Measurements from ENCODE around the gene MYO9A. TPM values are rescaled to one million over a fixed set of nuclear protein-coding genes. Genes with fewer than 3 reads are reported as not detected.

The MYO9A gene
- polyA plus RNA-seq, 4 donors = 26.7 to 38.0 (median 33.3) TPM

DNA sequence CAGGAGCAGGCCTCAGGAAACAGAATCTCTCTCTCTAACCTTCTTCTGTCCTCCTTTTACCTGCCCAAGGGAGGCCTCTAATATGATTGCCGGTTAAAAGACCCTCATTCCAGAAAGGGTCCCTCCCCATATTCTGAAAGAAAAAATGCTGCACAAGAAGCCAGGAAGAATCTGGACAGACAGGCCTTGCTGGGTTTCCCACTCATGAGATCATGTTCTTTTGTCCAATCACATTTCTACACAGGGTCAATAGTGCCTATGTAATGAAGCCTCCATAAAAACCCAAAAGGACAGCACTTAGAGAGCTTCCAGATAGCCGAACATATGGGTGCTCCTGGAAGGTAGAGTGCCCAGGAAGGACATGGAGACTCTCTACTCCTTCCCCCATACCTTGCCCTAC, 146.0 kb downstream of the MYO9A start:
- DNase-seq (ENCODE audit: low read depth in 4 of 4, low spot score in 2 of 4) = no peak

DNA sequence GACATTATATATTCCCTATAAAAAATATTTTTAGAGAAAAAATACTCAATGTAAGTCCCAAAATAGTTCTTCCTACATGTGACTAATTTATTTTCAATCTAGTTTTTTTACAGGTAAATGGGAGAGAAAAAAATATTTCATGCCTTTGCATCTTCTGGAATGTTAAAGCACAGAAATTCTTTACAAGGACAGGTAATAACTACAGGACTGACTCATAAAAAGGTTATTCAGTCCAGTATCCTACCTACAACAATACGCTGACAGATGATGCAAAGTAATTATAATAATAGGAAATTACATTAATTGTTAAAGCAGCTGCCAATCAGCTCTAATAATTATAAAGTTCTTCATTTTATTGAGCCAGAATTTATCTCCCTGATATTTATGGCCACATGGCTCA, 147.5 kb downstream of the MYO9A start:
- DNase-seq (ENCODE audit: low read depth in 4 of 4, low spot score in 2 of 4) = no peak

DNA sequence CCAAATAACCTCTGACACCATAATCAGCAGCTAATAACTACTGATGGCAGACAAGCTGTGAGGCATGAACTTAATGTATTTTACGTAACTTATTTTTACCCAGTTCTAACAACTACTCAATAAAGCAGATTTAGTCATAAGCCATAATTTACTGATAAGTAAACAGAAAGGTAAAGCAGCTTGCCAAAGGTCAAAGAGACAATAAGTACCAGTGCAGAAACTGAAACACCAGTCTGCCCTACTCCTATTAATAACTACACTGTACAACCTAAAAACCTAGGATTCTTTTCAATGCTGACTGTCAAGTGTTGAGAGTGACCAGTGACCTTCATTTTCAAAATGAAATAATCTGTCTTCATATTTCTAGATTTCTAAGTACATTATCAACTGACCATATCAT, 155.4 kb downstream of the MYO9A start:
- DNase-seq (ENCODE audit: low read depth in 4 of 4, low spot score in 2 of 4) = no peak

DNA sequence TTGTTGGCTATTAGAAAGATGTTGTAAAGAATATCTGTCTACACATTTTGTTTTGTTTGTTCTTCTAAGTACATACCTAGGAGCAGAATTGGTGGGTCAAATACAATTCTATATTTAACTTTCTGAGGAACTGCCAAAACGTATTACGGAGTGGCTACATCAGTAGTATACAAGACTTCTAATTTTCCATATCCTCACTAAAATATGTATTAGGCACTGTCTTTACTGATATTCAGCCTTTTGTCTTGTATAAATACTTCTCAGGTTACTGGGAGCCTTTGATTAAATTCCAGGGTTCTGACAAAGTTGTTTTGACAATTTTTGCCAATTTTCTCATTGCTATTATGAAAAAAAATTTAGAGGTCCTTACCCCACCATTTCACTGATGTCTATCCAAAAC, 160.9 kb downstream of the MYO9A start:
- DNase-seq (ENCODE audit: low read depth in 4 of 4, low spot score in 2 of 4) = no peak

DNA sequence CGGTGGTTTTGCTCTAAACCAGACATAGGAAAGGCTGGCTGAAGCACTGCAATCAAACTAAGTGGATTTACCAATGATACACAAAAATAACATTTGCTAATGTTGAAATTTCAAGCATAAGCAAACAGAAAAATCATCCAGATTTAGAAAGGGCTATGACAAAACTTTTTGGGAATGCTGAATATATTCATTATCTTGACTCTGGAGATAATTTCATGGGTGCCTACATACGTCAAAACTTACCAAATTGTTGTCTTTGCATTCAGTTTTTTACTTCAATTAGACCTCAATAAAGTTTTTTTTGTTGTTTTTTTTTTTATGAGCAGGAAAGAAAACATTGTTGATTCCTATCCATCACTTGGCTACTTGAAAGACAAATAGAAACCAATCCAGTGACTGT, 166.8 kb downstream of the MYO9A start:
- no peak for DNase-seq (ENCODE audit: low read depth in 4 of 4, low spot score in 2 of 4)

DNA sequence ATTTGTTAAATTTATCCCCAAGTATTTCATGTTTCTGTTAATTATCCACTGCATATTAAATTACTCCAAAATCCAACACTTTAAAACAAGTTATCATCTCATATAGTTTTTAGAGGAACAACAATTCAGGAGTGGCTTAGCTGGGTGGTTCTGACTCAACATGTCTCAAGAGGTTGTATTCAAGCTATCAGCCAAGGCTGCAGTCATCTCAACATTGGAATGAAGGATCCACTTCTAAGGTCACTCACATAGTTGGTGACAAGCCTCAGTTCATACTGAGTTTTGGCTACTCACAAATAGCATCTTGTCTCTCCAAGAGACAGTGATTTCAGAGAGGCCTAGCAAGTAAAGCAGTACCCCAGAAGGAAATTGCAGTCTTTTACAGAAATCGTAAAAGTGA, 172.9 kb downstream of the MYO9A start:
- DNase-seq (ENCODE audit: low read depth in 4 of 4, low spot score in 2 of 4) = no peak

DNA sequence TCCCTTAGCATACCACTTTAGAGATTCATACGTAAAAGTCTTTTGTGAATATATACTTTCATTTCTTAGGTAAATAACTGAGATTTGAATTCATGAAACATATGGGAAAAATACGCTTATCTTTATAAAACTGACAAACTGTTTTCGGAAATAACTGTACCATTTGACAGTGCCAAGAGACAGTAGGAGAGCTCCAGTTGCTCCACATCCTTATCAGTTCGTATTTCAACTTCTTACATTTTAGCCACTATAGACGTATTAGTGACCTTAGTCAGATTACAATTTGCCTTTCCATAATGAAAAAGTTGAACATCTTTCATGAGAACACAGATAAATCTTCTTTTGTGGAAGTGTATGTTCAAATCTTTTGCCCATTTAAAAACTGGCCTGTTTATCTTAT, 174.1 kb downstream of the MYO9A start:
- no peak for DNase-seq (ENCODE audit: low read depth in 4 of 4, low spot score in 2 of 4)

DNA sequence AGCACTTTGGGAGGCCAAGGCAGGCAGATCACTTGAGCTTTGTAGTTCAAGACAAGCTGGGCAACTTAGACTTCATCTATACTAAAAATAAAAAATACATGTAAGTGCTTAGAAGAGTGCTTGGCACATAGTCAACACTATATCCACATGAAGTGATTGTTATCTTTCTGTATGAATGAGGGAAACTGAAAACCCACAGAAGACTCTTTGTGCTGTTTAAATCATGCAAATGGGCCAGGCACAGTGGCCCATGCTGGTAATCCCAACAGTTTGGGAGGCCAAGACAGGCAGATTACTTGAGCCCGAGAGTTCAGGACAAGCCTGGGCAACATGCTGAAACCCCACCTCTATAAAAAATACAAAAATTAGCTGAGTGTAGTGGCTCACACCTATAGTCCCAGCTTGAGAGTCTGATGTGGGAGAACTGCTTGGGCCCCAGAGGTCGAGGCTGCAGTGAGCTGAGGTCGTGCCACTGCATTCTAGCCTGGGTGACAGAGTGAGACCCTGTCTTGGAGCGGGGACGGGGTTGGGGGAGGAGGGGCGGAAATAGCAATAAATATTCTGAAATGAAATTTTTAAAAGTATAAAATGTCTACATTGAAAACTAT, 177.9 kb downstream of the MYO9A start:
- DNase-seq (ENCODE audit: low read depth in 4 of 4, low spot score in 2 of 4) = no peak

DNA sequence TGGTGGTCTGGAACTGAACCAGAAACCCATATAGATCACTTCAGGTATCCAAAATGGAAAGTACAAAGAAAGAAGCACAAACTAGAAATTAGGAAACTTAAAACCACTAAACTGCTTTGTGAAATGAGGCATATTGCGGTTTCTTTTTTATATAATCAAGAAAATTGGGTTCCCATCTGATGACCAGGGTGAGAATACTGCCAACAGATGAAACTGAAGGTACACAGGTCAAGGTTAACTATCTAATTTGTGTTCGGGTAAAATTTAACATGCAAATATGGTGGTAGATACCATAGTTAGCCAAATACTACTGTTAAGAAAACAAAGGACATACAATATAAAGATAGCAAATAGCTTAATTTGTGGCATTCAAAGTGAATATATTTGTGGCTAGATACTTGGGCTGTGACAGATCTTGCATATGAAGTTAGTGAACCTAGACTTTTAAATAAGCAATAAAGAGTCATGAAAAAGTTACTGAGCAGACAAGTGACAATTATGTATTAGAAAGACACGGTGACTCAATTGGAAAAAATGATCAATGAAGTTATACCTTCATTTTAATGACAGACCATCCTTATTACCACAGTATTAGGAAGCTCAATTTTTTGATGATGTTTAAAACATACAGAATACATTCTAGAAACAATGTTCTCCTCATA, 180.2 kb downstream of the MYO9A start:
- no peak for DNase-seq (ENCODE audit: low read depth in 4 of 4, low spot score in 2 of 4)

DNA sequence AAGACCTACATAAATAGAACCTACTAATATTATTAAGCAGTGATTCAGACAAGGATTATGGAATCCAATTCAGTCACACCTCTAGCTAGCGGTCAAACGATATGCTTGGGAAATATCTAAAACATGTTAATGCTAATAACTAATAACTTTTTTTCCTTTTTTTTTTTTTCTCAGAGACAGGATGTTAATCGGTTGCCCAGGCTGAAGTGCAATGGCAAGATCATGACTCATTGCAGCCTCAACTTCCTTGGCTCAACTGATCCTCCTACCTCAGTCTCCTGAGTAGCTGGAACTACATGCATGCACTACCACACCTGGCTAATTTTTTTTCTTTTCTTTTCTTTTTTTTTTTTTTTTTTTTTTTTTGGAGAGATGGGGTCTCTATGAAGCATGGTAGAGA, 183.5 kb downstream of the MYO9A start:
- DNase-seq (ENCODE audit: low read depth in 4 of 4, low spot score in 2 of 4) = no peak

DNA sequence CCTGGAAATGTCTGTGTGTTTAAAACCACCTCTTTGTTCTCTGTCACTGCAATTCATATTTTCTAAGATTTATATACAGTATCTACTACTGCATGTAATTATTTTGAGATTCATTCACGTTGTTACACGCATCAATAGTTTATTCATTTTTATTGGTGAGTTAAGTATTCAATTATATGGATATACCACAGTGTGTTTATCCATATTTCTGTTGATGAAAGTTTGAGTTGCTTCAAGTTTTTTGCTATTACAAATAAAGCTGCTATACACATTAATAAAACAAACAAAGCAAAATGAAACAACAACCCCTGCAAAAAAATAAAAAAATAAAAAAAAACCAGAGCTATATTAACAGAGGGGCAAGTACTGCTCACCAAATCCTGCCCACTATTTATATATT, 185.3 kb downstream of the MYO9A start:
- no peak for DNase-seq (ENCODE audit: low read depth in 4 of 4, low spot score in 2 of 4)

DNA sequence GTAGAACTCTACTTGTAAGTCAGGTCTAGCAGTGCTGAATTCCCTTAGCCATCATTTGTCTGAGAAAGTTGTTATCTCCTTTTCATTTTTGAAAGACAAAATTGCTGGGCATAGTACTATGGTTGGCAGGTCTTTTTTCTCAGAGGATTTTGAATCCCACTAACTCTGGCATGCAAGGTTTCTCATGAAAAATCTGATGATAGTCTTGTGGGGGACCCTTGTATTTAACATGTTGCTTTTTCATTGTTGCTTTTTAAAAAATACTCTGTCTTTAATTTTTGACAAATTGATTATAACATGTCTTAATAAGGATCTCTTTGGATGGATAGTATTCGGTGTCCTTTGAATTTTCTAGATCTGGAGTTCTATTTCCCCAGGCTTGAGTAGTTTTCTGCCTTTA, 186.7 kb downstream of the MYO9A start:
- no peak for DNase-seq (ENCODE audit: low read depth in 4 of 4, low spot score in 2 of 4)

DNA sequence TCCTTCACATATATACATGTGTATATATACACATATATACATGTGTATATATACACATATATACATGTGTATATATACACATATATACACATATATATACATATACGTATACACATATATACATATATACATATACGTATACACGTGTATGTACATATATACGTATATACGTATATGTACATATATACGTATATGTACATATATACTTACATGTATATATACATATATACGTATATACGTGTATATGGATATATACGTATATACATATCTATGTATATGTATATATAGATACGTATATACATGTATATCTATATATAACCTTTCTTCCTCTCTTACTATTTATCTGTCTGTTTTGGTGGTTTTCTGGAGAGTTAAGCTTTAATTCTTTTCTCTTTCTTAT, 192.8 kb downstream of the MYO9A start:
- DNase-seq (ENCODE audit: low read depth in 4 of 4, low spot score in 2 of 4) = no peak

DNA sequence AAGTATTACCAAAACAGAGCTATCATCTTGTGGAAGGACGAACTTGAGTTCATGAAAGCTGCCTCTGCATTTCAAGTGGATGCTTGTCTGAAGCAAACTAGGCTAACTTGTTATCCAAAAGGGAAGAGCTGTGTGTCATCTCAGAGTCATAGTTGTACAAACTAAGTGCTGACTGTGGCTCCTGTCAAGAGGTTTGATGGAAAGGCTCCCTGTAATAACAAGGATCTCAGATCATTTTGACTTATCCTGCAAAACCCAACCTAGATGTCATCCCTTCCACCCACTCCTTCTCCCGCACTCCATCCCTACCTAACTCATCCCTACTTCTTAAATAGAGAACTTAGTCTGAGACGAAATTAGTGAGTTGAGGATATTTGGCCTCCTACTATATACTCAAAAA, 196.8 kb downstream of the MYO9A start:
- no peak for DNase-seq (ENCODE audit: low read depth in 4 of 4, low spot score in 2 of 4)

DNA sequence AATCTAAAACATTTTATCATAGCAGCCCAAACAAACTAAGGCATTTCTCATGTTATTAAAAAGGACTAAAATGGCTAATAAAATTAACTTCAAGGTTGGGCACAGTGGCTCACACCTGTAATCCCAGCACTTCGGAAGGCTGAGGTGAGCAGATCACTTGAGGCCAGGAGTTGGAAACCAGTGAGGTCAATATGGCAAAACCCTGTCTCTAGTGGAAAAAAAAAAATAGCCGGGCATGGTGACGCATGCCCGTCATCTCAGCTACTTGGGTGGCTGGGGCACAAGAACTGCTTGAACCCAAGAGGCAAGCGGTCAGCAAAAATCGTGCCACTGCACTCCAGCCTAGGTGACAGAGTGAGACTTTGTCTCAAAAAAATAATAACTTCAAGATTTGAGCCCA, 197.4 kb downstream of the MYO9A start:
- no peak for DNase-seq (ENCODE audit: low read depth in 4 of 4, low spot score in 2 of 4)

DNA sequence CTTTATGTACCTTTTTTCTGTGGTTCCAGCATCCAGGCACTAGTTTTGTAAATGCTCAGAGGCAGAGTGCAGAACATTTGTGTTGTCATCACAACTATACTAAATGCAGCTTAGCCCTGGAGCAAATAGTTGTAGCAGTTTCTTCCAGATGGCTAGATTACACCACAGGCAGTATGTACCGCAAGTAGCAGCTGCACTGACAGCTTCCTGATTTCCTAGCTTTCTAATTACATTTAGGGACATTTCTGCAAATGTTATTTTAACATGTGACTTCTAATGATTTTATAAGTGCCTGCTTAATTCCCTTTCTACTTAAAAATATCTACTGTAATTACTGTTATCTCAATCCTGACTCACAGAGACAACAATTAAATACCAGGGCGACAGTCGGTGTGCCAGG, 201.1 kb downstream of the MYO9A start:
- DNase-seq (ENCODE audit: low read depth in 4 of 4, low spot score in 2 of 4) = no peak

DNA sequence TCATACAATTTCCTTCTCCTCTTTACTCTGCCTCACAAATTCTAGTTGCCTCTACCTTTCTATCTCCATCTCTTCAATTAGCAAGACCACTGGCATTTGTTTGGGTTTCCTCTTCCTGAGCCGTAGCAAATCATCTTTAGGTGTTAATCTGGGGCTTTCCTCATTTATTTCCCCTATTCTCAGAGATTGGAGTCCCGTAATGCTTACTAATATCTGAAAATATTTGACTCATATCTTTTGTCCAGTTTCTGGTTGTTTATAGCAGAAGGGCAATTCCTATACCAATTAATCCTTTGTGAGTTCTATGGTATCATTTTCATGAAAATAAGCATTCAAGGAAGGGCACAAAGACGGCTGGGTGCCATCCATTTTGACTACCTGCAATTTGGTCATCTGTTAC, 203.9 kb downstream of the MYO9A start:
- no peak for DNase-seq (ENCODE audit: low read depth in 4 of 4, low spot score in 2 of 4)

DNA sequence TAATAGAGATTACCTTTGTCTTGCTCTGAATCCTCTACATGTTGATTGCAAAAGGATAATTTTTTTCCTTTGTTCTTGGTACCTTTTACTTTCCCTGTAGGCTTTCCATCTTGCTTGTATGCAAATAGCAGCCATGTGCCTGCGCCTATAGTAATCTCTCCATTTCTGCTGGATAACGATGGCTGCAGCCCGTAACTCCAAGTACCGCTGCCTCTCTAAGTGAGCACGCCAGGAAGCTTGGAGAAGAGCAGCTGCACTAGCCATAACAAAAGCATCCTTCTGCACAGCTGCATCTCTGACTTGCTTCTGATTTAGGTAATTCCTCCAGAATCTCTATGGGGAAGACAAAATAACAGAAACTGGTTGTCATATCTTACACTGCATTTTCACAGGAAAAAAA, 218.3 kb downstream of the MYO9A start:
- no peak for DNase-seq (ENCODE audit: low read depth in 4 of 4, low spot score in 2 of 4)

DNA sequence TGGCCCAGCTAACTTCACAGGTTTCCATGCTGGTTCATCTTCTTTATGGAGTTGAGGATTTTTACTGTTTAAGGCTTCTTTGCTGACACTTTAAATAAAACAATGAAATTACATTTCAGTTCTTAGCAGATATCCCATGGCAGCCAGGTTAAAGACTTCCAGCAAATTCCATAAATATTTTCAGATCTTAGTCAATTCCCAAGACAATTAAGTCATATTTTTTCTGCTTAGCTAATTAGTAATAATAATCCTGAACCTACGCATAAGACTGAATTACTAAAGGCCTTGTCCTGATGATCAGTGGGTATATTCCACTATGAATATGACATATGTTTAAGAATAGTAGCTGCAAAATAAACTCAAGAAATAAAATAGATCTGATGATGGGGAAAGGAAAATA, 224.3 kb downstream of the MYO9A start:
- DNase-seq (ENCODE audit: low read depth in 4 of 4, low spot score in 2 of 4) = no peak

DNA sequence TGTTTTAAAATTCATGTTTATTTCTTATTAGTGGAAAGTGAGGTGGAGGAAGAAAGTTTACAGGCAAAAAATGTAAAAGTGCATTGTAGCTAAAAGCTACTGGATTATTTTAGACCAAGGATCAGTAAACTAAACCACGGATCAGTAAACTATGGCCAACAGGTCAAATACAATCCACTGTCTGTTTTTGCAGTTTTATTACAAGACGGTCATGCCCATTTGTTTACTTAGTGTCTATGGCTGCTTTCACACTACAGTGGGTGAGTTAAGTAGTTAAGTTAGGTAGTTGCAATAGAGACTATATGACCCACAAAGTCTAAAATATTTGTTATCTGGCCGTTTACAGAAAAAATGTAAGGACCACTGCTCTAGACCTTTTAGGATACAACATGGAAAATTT, 225.6 kb downstream of the MYO9A start:
- DNase-seq (ENCODE audit: low read depth in 4 of 4, low spot score in 2 of 4) = no peak

DNA sequence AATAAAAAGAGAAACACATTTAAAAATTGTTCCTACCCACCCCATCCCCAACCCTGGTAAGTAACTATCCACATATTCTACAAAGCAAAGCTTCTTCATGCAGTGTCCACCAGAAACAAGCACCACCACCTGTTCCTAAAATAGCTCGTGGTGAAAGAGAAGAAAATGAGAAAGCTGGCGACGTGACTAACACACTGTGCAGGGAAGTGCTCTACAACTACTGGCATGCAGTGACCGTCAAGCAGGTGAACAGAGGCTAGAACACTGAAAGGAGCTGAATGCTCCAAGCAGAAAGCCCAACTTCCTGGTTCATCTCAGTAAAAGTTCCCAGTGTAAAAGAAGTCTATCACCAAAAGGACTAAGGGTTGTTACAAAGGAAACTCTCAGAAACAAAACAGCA, 226.9 kb downstream of the MYO9A start:
- DNase-seq (ENCODE audit: low read depth in 4 of 4, low spot score in 2 of 4) = no peak

DNA sequence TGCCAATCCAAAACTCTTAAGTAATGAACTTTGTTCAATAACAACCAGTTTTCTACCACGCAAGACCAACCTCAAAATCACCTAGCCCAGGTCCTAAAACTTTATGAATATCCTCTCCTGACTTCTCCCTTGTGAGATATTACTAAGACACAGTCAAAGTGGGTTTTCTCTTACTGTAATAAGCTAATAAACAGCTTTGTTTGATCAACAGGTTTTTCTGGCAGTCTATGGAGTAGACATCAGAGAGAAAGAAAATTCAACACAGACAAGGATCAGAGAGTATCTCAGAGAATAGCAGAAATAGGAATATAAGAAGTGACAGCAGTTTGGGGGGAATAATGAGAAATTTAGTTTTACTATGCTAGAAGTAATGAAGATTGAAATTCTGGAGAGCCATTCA, 228.0 kb downstream of the MYO9A start:
- DNase-seq (ENCODE audit: low read depth in 4 of 4, low spot score in 2 of 4) = no peak

DNA sequence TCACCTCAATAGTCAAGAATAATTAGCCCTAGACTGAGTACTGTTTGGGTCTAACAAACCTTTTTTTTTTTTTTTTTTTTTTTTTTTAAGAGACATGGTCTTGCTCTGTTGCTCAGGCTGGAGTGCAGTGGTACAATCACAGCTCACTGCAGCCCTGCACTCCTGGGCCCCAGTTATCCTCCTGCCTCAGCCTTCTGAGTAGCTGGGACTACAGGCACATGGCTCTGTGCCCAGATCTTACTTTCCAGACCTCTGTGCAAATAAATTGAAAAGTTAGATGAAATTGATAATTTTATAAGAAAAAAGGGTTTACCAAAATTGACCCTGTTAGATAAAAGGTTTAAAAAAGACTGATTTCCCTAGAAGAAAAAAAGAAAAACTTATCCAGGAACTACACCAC, 228.6 kb downstream of the MYO9A start:
- DNase-seq (ENCODE audit: low read depth in 4 of 4, low spot score in 2 of 4) = no peak
